HepG2 (cell line): ENCODE measurements around the gene TAF5. TPM values are rescaled to one million over a fixed set of nuclear protein-coding genes. Genes with fewer than 3 reads are reported as not detected.

Experiments used
- BCL6 ChIP-seq: IDR thresholded peaks from 2 replicates; pipeline ENCODE4 v1.6.1; 2016; ENCODE audit warnings: missing genetic modification reagents, missing compliant biosample characterization
- DNMT1 ChIP-seq: sonication (generic); formaldehyde crosslinking; IDR thresholded peaks from 2 replicates; pipeline ENCODE4 v1.5.1; 2020; ENCODE audit warnings: mild to moderate bottlenecking, missing genetic modification reagents
- HDAC6 ChIP-seq: fragments of 200-600 bp; sonication (generic); IDR thresholded peaks from 2 replicates; pipeline ENCODE4 v1.7.0; 2017; ENCODE audit warnings: mild to moderate bottlenecking, antibody characterized with exemption, low read length, low read depth
- KDM5A ChIP-seq: fragments of 200-600 bp; sonication (generic); IDR thresholded peaks from 2 replicates; pipeline ENCODE4 v1.7.0; 2018; ENCODE audit warnings: antibody characterized with exemption, mild to moderate bottlenecking, low read length, borderline replicate concordance
- MIER3 ChIP-seq: IDR thresholded peaks from 2 replicates; pipeline ENCODE4 v1.6.1; 2016; ENCODE audit warnings: missing compliant biosample characterization, borderline replicate concordance
- PCBP1 ChIP-seq: fragments of 200-400 bp; formaldehyde crosslinking; IDR thresholded peaks from 2 replicates; pipeline ENCODE4 v1.6.1; 2017; ENCODE audit warnings: mild to moderate bottlenecking, low read depth, low read length, borderline replicate concordance
- POLR2G ChIP-seq: fragments of 200-400 bp; formaldehyde crosslinking; IDR thresholded peaks from 2 replicates; pipeline ENCODE4 v1.6.1; 2018; ENCODE audit warnings: mild to moderate bottlenecking, low read depth, low read length, moderate library complexity
- RBM39 ChIP-seq: fragments of 200-400 bp; formaldehyde crosslinking; IDR thresholded peaks from one replicate; pipeline ENCODE4 v1.6.1; 2018; ENCODE audit warnings: antibody characterized with exemption, mild to moderate bottlenecking, low read depth, low read length; ENCODE audit not compliant: poor library complexity, severe bottlenecking
- TEAD2 ChIP-seq: sonication (generic); formaldehyde crosslinking; IDR thresholded peaks from 2 replicates; pipeline ENCODE4 v1.9.0; 2021; ENCODE audit warnings: missing genetic modification reagents
- XRCC5 ChIP-seq: fragments of 200-400 bp; formaldehyde crosslinking; optimal IDR thresholded peaks from 2 replicates; pipeline ENCODE3; 2017; ENCODE audit warnings: mild to moderate bottlenecking, low read length
- ZBTB33 ChIP-seq: sonication (generic); formaldehyde crosslinking; IDR thresholded peaks from 2 replicates; pipeline ENCODE4 v1.4.0; 2020; ENCODE audit warnings: missing genetic modification reagents
- ZNF276 ChIP-seq: sonication (generic); formaldehyde crosslinking; IDR thresholded peaks from 2 replicates; pipeline ENCODE4 v1.4.0; 2020; ENCODE audit warnings: mild to moderate bottlenecking, low read depth, missing genetic modification reagents
- ZNF33B ChIP-seq: sonication (generic); formaldehyde crosslinking; IDR thresholded peaks from 2 replicates; pipeline ENCODE4 v1.5.1; 2020; ENCODE audit warnings: mild to moderate bottlenecking, missing genetic modification reagents
- ZNF414 ChIP-seq: sonication (generic); formaldehyde crosslinking; IDR thresholded peaks from 2 replicates; pipeline ENCODE4 v1.5.0; 2020; ENCODE audit warnings: missing genetic modification reagents
- ZNF574 ChIP-seq: sonication (generic); formaldehyde crosslinking; IDR thresholded peaks from 2 replicates; pipeline ENCODE4 v1.4.0; 2020; ENCODE audit warnings: missing genetic modification reagents
- ZNF616 ChIP-seq: sonication (generic); formaldehyde crosslinking; IDR thresholded peaks from 2 replicates; pipeline ENCODE4 v1.5.0; 2020; ENCODE audit warnings: low read depth, mild to moderate bottlenecking, missing genetic modification reagents
- ZNF776 ChIP-seq: sonication (generic); formaldehyde crosslinking; IDR thresholded peaks from 2 replicates; pipeline ENCODE4 v1.4.0; 2020; ENCODE audit warnings: mild to moderate bottlenecking, missing genetic modification reagents
- ZSCAN20 ChIP-seq: sonication (generic); formaldehyde crosslinking; IDR thresholded peaks from 2 replicates; pipeline ENCODE4 v1.4.0; 2020; ENCODE audit warnings: missing genetic modification reagents, mild to moderate bottlenecking, borderline replicate concordance
- polyA plus RNA-seq, 8 experiments: library from polyadenylated mRNA; depleted of rRNA in 3 of 8; stranded (reverse) in 7 of 8; unstranded in 1 of 8; fragments of >200 nt; fragmentation: Illumina TruSeq in 4 of 8; extraction: Trizol in 4 of 8; gene quantifications; 2 replicates each; pipeline versions ENCODE4 v1.2.1 to v1.2.3, GENCODE V29; 2011 to 2016; ENCODE audit warnings: low read depth in 4 of 8, missing spikeins in 1 of 8, mixed read lengths in 1 of 8; ENCODE audit not compliant: insufficient read depth in 1 of 8
- total RNA-seq, 5 experiments: library from RNA; depleted of rRNA; stranded (reverse); fragments of >200 nt; fragmentation: Illumina TruSeq; extraction: Trizol; gene quantifications; 2 replicates each; pipeline ENCODE4 v1.2.3, GENCODE V29; 2016; ENCODE audit warnings: low read depth in 1 of 5
- TF ChIP-seq, protein P1 (sequence below): sonication (generic); formaldehyde crosslinking; IDR thresholded peaks from 2 replicates; pipeline ENCODE4 v1.4.0; 2020; ENCODE audit warnings: mild to moderate bottlenecking, missing genetic modification reagents

TAF5 gene
- total and polyA plus RNA-seq, 2 of the 13 experiments (the other 11 are each of a cell fraction or from before 2014, with no cell fraction given), result 3.8 to 8.7 TPM

DNA sequence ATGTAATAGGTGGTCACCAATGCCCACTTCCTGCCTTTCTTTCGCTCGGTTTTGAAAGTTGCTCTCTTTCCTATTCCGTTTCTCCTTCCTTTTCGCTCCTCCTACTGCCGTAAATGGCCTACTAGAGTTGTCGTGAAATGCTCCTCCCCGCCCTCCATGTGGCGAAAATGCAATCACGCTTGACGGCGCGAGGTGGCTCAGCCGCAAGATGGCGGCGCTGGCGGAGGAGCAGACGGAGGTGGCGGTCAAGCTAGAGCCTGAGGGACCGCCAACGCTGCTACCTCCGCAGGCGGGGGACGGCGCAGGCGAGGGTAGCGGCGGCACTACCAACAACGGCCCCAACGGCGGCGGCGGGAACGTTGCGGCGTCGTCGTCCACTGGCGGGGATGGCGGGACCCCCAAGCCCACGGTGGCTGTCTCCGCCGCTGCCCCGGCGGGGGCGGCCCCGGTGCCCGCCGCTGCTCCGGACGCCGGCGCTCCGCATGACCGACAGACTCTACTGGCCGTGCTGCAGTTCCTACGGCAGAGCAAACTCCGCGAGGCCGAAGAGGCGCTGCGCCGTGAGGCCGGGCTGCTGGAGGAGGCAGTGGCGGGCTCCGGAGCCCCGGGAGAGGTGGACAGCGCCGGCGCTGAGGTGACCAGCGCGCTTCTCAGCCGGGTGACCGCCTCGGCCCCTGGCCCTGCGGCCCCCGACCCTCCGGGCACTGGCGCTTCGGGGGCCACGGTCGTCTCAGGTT lies at the start of gene TAF5 (continued):
- TF ChIP-seq, protein P1, sequence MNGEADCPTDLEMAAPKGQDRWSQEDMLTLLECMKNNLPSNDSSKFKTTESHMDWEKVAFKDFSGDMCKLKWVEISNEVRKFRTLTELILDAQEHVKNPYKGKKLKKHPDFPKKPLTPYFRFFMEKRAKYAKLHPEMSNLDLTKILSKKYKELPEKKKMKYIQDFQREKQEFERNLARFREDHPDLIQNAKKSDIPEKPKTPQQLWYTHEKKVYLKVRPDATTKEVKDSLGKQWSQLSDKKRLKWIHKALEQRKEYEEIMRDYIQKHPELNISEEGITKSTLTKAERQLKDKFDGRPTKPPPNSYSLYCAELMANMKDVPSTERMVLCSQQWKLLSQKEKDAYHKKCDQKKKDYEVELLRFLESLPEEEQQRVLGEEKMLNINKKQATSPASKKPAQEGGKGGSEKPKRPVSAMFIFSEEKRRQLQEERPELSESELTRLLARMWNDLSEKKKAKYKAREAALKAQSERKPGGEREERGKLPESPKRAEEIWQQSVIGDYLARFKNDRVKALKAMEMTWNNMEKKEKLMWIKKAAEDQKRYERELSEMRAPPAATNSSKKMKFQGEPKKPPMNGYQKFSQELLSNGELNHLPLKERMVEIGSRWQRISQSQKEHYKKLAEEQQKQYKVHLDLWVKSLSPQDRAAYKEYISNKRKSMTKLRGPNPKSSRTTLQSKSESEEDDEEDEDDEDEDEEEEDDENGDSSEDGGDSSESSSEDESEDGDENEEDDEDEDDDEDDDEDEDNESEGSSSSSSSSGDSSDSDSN (CRISPR knock-in tag), result peak; percentile 99
- TF ChIP-seq HDAC6, result no peak
- peak; percentile 91; the same call in 1 of the 2 replicates for TF ChIP-seq MIER3 (CRISPR knock-in tag)
- no peak for TF ChIP-seq ZNF616
- peak; percentile 18; the same call in 1 of the 2 replicates for TF ChIP-seq ZNF414
- TF ChIP-seq ZSCAN20, result peak; percentile 59; the same call in 1 of the 2 replicates
- 0 out of 2 replicates have a peak, but pooled peaks have one; percentile 9 for TF ChIP-seq ZNF276 (CRISPR knock-in tag)
- peak; percentile 95 for TF ChIP-seq POLR2G
- TF ChIP-seq DNMT1 (CRISPR knock-in tag), result peak; percentile 95; the same call in 1 of the 2 replicates
- no peak for TF ChIP-seq PCBP1
- TF ChIP-seq ZNF574 (CRISPR knock-in tag), result peak; percentile 88
- 0 out of 2 replicates have a peak, but pooled peaks have one; percentile 87 for TF ChIP-seq ZNF33B
- peak; percentile 83; the same call in 1 of the 2 replicates for TF ChIP-seq KDM5A
- TF ChIP-seq RBM39, result no peak
- TF ChIP-seq ZNF776 (CRISPR knock-in tag), result peak; percentile 96
- peak; percentile 50 for TF ChIP-seq XRCC5
- no peak for TF ChIP-seq TEAD2
- TF ChIP-seq BCL6 (CRISPR knock-in tag), result no peak; the same call in 1 of the 2 replicates
- TF ChIP-seq ZBTB33 (CRISPR knock-in tag), result peak; percentile 44; the same call in 1 of the 2 replicates
